Suprapubic skin (tissue), 4 donors: ENCODE results near the gene NKAIN2. TPM values are rescaled to one million over a fixed set of nuclear protein-coding genes. Genes with fewer than 3 reads are reported as not detected.

Experiments
- DNase-seq, 2 donors: peaks; one replicate each; pipeline ENCODE4 v3.0.0-alpha.2; 2019; ENCODE audit warnings: low spot score in 2 of 2
- H3K27ac ChIP-seq: fragments of 200-600 bp; sonication (generic); one replicate; pipeline ENCODE4 v1.5.1; 2019
- H3K27me3 ChIP-seq: fragments of 200-600 bp; sonication (generic); one replicate; pipeline ENCODE4 v1.5.1; 2019
- H3K36me3 ChIP-seq: fragments of 200-600 bp; sonication (generic); one replicate; pipeline ENCODE4 v1.5.1; 2019
- H3K4me1 ChIP-seq: fragments of 200-600 bp; sonication (generic); one replicate; pipeline ENCODE4 v1.5.1; 2019
- H3K4me3 ChIP-seq: fragments of 200-600 bp; sonication (generic); one replicate; pipeline ENCODE4 v1.5.1; 2019; ENCODE audit warnings: mild to moderate bottlenecking
- H3K9me3 ChIP-seq: fragments of 200-600 bp; sonication (generic); one replicate; pipeline ENCODE4 v1.5.1; 2019
- CTCF ChIP-seq, 2 donors: fragments of 200-600 bp in 1 of 2; fragments of 450-650 bp in 1 of 2; sonication (generic) in 1 of 2; IDR thresholded peaks; one replicate each; pipeline ENCODE4 v1.5.1; 2016 to 2019; ENCODE audit warnings: antibody characterized with exemption in 2 of 2, mild to moderate bottlenecking in 1 of 2, moderate library complexity in 1 of 2
- EP300 ChIP-seq: sonication (generic); formaldehyde crosslinking; IDR thresholded peaks from one replicate; pipeline ENCODE4 v1.6.1; 2017; ENCODE audit warnings: antibody characterized with exemption
- POLR2A ChIP-seq, 2 donors: fragments of 450-650 bp; IDR thresholded peaks; one replicate each; pipeline ENCODE4 v1.6.1; 2017; ENCODE audit warnings: antibody characterized with exemption in 2 of 2, mild to moderate bottlenecking in 2 of 2, moderate library complexity in 2 of 2
- POLR2AphosphoS5 ChIP-seq, 3 donors: sonication (generic); formaldehyde crosslinking; IDR thresholded peaks; one replicate each; pipeline ENCODE4 v1.6.1; 2017; ENCODE audit warnings: antibody characterized with exemption in 3 of 3
- WGBS: methylation state at CpG from one replicate; pipeline ENCODE4 v1.1.5; 2018; 5-methylcytosine and 5-hydroxymethylcytosine counted together
- total RNA-seq, 4 donors: library from RNA; depleted of rRNA; stranded (reverse); fragments of >200 nt; gene quantifications; one replicate each; pipeline ENCODE4 v1.1.0, GENCODE V29; 2016

The NKAIN2 gene
- total RNA-seq, 4 donors from 2014 or later: 0.40 TPM; not detected in 3

- no peak for TF ChIP-seq CTCF (IDR thresholded peaks at IDR 0.05)
- TF ChIP-seq EP300: no peak
- no peak for TF ChIP-seq POLR2A (IDR thresholded peaks at IDR 0.05)
- TF ChIP-seq POLR2AphosphoS5 (IDR thresholded peaks at IDR 0.05): no peak
- H3K9me3 ChIP-seq: no peaks in the 10 kb centered on the region
- no peaks in the 10 kb centered on the region for H3K4me1 ChIP-seq
- no peak overlapping the region for H3K27ac ChIP-seq
- no peak overlapping the region for H3K4me3 ChIP-seq
- 83% methylated on average over 4 of the region's 4 CpGs for WGBS
- H3K36me3 ChIP-seq: no peaks in the 10 kb centered on the region
- H3K27me3 ChIP-seq: no peaks in the 10 kb centered on the region
- DNase-seq: no peak
Observed at GRCh38 chr6:124522335-124522734, 718.7 kb downstream of the NKAIN2 start.

- 75% methylated on average over 7 of the region's 7 CpGs for WGBS
- TF ChIP-seq CTCF (IDR thresholded peaks at IDR 0.05): no peak
- no peak for TF ChIP-seq POLR2AphosphoS5 (IDR thresholded peaks at IDR 0.05)
- TF ChIP-seq POLR2A (IDR thresholded peaks at IDR 0.05): no peak
- no peak for TF ChIP-seq EP300
- Histone ChIP-seq H3K4me1 (no peaks in the 10 kb centered on the region), H3K9me3 (no peaks in the 10 kb centered on the region), H3K36me3 (no peaks in the 10 kb centered on the region), H3K27ac (no peak overlapping the region), H3K27me3 (no peaks in the 10 kb centered on the region), H3K4me3 (no peak overlapping the region)
- no peak for DNase-seq
Observed at GRCh38 chr6:124524491-124525200, 721.0 kb downstream of the NKAIN2 start.

DNA sequence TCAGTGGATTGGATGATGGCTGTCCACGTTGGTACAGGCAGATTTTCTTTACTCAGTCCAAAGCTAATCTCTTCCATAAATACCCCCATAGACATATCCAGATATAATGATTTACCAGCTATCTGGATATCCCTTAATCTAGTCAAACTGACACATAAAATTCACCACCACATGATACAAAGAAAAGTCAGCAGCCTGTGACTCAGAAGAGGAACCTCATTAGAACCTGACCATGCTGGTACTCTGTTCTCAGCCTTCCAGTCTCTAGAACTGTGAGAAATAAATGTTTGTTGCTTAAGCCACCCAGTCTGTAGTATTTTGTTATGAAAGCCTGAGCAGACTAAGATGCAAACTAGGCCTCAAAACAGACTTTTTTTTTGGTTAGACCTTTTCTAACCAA is 727.3 kb downstream of the NKAIN2 start:
- H3K4me1 ChIP-seq: no peaks in the 10 kb centered on the region
- DNase-seq: no peak
- H3K9me3 ChIP-seq: no peaks in the 10 kb centered on the region
- H3K27ac ChIP-seq: no peak overlapping the region
- no peaks in the 10 kb centered on the region for H3K27me3 ChIP-seq
- 68% methylated on average over 1 of the region's 1 CpG for whole genome bisulfite sequencing
- TF ChIP-seq POLR2AphosphoS5 (IDR thresholded peaks at IDR 0.05) (no peak), EP300 (no peak), CTCF (IDR thresholded peaks at IDR 0.05) (no peak), POLR2A (IDR thresholded peaks at IDR 0.05) (no peak)
- H3K4me3 ChIP-seq: no peak overlapping the region
- no peaks in the 10 kb centered on the region for H3K36me3 ChIP-seq

- WGBS: 16% methylated on average over 1 of the region's 1 CpG
Observed at GRCh38 chr6:124535299-124535698, 731.6 kb downstream of the NKAIN2 start.

More at GRCh38 chr6:124535299-124535698, 731.6 kb downstream of the NKAIN2 start:
- Histone ChIP-seq H3K27me3 (no peaks in the 10 kb centered on the region), H3K4me1 (no peaks in the 10 kb centered on the region), H3K36me3 (no peaks in the 10 kb centered on the region), H3K9me3 (no peaks in the 10 kb centered on the region), H3K4me3 (no peak overlapping the region), H3K27ac (no peak overlapping the region)
- DNase-seq: no peak
- no peak for TF ChIP-seq CTCF (IDR thresholded peaks at IDR 0.05)
- TF ChIP-seq POLR2AphosphoS5 (IDR thresholded peaks at IDR 0.05): no peak
- no peak for TF ChIP-seq EP300
- no peak for TF ChIP-seq POLR2A (IDR thresholded peaks at IDR 0.05)
